GM13977 (cell line): Measurements from ENCODE around the gene GMDS.

Experiments used
- DNase-seq: peaks from one replicate; pipeline ENCODE4 v3.0.0; 2012; ENCODE audit warnings: low spot score
- CTCF ChIP-seq: IDR thresholded peaks from 2 replicates; pipeline ENCODE4 v1.5.1; 2012; ENCODE audit warnings: mild to moderate bottlenecking, control low read depth; ENCODE audit not compliant: insufficient read depth; ENCODE audit errors: extremely low read depth, missing control alignments
- in situ Hi-C: fragments of 300-500 bp; cut with MboI; formaldehyde crosslinking; loops from one replicate; pipeline ENCODE4 v1.12.0; 2022; ENCODE audit warnings: low sequenced_read_pairs, low pct_unique_long_range_greater_than_20kb, mixed read lengths, inconsistent platforms; ENCODE audit not compliant: unreplicated experiment

Gene GMDS

GRCh38 chr6:2157441-2158127, 87.8 kb downstream of the GMDS start:
- in situ Hi-C loops: no loop called here
- TF ChIP-seq CTCF: no peak
- DNase-seq: peak; percentile 36

- in situ Hi-C loops: no loop called here
- no peak for DNase-seq
- no peak for TF ChIP-seq CTCF
Observed at GRCh38 chr6:2155206-2155605, 90.2 kb downstream of the GMDS start.

GRCh38 chr6:2149361-2150006, 95.9 kb downstream of the GMDS start:
- in situ Hi-C loops: no loop called here
- TF ChIP-seq CTCF: no peak
- no peak for DNase-seq

GRCh38 chr6:2148748-2149147, 96.7 kb downstream of the GMDS start:
- in situ Hi-C loops: no loop called here
- no peak for DNase-seq

GRCh38 chr6:2147766-2148448, 97.5 kb downstream of the GMDS start:
- no peak for TF ChIP-seq CTCF
- DNase-seq: no peak
- in situ Hi-C loops: no loop called here

More at GRCh38 chr6:2148748-2149147, 96.7 kb downstream of the GMDS start:
- TF ChIP-seq CTCF: no peak

- DNase-seq: no peak
- in situ Hi-C loops: no loop called here
- TF ChIP-seq CTCF: no peak
Observed at GRCh38 chr6:2147261-2147660, 98.1 kb downstream of the GMDS start.
